GM18502 (cell line): ENCODE data around the gene ULK4.
"Not testable (repeated sequence)": the region's sequence is repeated elsewhere in the genome, so short reads cannot be mapped to it uniquely, and the experiment has no call there.

Experiments
- ATAC-seq: cut with Tn5 transposase; IDR thresholded peaks from one replicate; pipeline ENCODE4 v1.9.1; 2021; ENCODE audit warnings: mild to moderate bottlenecking; ENCODE audit not compliant: unreplicated experiment, poor library complexity

ULK4 gene

GRCh38 chr3:41652506-41652905 is 309.4 kb downstream of the ULK4 start:
- no peak for ATAC-seq

GRCh38 chr3:41651718-41652117 is 310.2 kb downstream of the ULK4 start:
- no peak for ATAC-seq

GRCh38 chr3:41650406-41650805 is 311.5 kb downstream of the ULK4 start:
- ATAC-seq: no peak

- ATAC-seq: no peak
Observed at GRCh38 chr3:41649129-41649739, 312.7 kb downstream of the ULK4 start.

- ATAC-seq: not testable (repeated sequence)
Observed at GRCh38 chr3:41647730-41648129, 314.2 kb downstream of the ULK4 start.

- ATAC-seq: no peak
Observed at GRCh38 chr3:41640076-41640475, 321.8 kb downstream of the ULK4 start.

GRCh38 chr3:41638381-41638780 is 323.5 kb downstream of the ULK4 start:
- no peak for ATAC-seq

- no peak for ATAC-seq
Observed at GRCh38 chr3:41632700-41633099, 329.2 kb downstream of the ULK4 start.

GRCh38 chr3:41630708-41631107 is 331.2 kb downstream of the ULK4 start:
- no peak for ATAC-seq

- ATAC-seq: no peak
Observed at GRCh38 chr3:41629986-41630385, 331.9 kb downstream of the ULK4 start.

GRCh38 chr3:41629072-41629471 is 332.8 kb downstream of the ULK4 start:
- ATAC-seq: no peak

GRCh38 chr3:41627477-41628087 is 334.3 kb downstream of the ULK4 start:
- ATAC-seq: no peak

- ATAC-seq: no peak
Observed at GRCh38 chr3:41612853-41613252, 349.1 kb downstream of the ULK4 start.

GRCh38 chr3:41611008-41611407 is 350.9 kb downstream of the ULK4 start:
- ATAC-seq: no peak

- no peak for ATAC-seq
Observed at GRCh38 chr3:41608347-41608746, 353.6 kb downstream of the ULK4 start.

- ATAC-seq: no peak
Observed at GRCh38 chr3:41603807-41604206, 358.1 kb downstream of the ULK4 start.

- ATAC-seq: no peak
Observed at GRCh38 chr3:41602121-41602520, 359.8 kb downstream of the ULK4 start.

GRCh38 chr3:41601404-41601987 is 360.4 kb downstream of the ULK4 start:
- no peak for ATAC-seq

GRCh38 chr3:41600616-41601015 is 361.3 kb downstream of the ULK4 start:
- no peak for ATAC-seq

GRCh38 chr3:41599127-41599484 is 362.8 kb downstream of the ULK4 start:
- no peak for ATAC-seq

- no peak for ATAC-seq
Observed at GRCh38 chr3:41598402-41599126, 363.3 kb downstream of the ULK4 start.
